ENCODE data around the gene FAM133A. TPM values are rescaled to one million over a fixed set of nuclear protein-coding genes. Genes with fewer than 3 reads are reported as not detected.

Gene FAM133A
- polyA plus RNA-seq, 1 donor: 0.24 TPM

Other genes with a start within 250 kb of the FAM133A start
- gene NAP1L3, start 628 bp upstream of the FAM133A start, polyA plus RNA-seq: 8.9 TPM

Data from large intestine (tissue), 1 donor.